ENCODE measurements around the gene MGLL.
A peak's percentile ranks its signal among the peaks of the same experiment; 100 is the strongest.

The MGLL gene

DNA sequence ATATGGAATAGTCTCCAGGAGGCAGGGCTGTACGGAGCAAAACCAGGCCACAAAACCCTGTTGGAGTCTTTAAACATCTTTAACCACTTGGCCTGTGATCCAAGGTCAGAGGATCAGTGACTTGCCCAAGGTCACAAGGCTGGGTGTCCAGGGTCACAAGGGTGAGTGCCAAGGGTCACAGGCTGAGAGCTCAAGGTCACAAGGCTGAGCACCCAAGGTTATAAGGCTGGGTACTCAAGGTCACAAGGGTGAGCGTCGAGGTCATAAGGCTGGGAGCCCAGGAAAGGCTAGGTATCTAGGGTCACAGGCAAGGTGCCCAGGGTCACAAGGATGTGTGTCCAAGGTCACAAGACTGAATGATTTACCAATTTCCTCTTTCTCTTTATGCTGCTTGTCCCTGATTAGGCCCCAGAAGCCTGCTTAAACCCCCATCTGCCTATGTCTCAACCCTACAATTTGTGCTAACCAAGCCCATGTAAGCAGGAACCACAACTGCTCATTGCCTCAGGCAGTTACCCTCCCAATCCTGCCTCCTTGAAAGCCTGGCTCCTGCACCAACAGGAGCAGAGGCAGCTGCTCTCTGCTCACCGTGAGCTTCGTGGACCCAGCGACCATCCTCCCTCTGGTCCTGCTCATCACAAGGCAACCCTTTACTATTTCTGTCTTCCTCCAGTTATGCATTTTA lies 51.5 kb downstream of the MGLL start:
- no peak for DNase-seq

DNA sequence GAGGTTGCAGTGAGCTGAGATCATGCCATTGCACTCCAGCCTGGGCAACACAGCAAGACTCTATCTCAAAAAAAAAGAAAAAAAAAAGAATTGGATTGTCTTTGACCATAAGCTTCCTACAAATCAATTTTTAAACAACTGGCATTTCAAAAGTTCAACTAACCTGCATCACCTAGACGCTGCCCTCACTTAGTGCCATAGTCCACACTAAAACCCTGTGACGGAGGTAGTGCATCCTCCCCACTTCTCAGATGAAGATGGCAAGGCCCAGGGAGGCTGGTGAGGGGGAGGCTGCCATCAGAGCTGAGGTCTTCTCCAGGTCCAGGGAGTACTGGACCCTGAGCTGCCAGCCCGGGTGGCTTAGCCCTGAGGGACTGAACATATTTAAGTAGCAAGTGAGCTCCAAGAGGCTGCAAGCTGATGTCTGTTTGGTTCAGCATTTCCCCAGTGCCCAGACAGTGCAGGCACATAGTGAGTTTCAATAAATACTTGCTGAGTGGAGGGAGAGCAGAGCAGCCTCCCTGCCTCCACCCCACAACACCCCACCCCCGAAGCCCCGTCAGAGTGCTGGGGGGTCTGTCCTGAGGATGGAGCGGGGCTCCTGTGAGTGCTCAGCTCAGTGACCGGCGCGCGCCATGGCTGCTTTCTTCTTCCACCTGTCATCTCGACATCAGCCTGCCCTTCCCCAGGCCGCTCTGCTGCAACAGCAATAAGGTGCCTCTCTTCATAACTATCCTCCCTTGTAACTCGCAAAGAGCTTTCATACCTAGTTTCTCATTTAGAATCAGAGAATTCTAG lies 52.8 kb downstream of the MGLL start:
- DNase-seq = no peak

DNA sequence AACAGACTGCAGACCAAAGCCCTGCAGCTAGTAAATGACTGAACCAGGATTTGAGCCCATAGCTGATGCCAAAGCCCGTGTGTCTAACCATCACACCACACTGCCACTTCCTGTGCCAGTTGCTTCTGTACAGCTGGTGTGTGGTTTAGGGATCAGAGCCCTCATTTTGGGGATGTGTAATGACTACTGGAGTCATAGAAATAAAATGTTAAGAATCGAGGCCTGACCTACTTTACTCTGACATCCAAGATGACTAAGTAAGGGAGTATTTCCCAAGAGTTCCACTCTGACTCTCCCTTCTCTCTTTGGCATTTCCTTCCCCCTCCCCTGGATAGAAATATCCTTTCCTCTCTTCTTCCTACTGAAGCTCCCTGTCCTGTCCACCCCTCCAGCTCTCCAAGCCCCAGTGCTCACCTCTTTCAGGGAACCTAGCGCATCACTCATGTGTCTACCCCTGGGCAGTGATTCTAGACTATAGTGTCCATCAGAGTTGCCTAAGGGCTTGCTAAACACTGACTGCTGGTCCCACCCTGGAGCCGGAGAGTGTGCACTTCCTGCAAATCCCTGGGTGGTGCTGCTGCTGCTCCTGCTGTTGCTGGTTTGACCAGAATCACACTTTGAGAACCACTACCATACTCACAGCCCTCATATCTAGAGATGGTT lies 53.8 kb downstream of the MGLL start:
- peak; percentile 84 for DNase-seq

DNA sequence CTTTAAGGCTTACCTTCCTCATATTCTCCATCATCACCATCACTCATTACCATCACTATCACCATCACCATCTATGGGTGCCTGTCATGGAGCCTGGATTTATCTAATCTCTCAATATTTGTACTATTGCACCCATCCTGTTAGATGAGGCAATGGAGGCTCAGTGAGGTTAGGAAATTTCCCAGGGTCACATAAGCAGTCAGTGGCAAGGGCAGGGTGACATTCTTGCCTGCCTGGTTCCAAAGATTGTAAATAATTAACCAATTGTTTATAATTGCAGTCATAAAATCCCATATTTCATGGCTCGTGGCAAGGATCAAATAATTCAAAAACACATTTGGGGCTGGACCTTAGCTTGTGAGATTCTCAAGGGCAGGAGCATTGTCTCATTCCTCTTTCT lies 55.2 kb downstream of the MGLL start:
- DNase-seq = no peak

- no peak for DNase-seq
These were observed 56.6 kb downstream of the MGLL start for GRCh38 chr3:127765735-127766134.

GRCh38 chr3:127764841-127765362 lies 57.4 kb downstream of the MGLL start:
- no peak for DNase-seq

GRCh38 chr3:127764301-127764700 lies 58.0 kb downstream of the MGLL start:
- DNase-seq = no peak

DNA sequence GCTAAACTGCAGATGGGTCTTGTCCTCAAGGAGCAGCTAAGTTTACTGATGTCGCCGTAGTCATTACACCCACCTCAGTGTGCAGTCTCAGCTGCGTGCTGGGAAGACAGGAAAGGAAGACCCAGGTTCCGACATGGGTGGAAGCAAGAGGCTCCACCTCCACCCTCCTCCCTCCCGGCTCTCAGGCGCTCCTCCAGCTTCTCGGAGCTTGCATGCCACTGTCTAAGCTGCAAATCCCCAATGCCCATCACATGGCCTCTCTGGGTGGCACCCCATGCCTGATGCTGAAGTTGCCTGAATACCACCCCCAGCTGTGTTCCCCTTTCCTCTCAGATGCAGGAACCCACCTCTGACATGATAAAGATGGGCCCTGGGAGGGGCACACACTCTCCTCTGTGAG lies 58.5 kb downstream of the MGLL start:
- DNase-seq = no peak

GRCh38 chr3:127763337-127763736 lies 59.0 kb downstream of the MGLL start:
- no peak for DNase-seq

GRCh38 chr3:127762787-127763105 lies 59.6 kb downstream of the MGLL start:
- DNase-seq = no peak

DNA sequence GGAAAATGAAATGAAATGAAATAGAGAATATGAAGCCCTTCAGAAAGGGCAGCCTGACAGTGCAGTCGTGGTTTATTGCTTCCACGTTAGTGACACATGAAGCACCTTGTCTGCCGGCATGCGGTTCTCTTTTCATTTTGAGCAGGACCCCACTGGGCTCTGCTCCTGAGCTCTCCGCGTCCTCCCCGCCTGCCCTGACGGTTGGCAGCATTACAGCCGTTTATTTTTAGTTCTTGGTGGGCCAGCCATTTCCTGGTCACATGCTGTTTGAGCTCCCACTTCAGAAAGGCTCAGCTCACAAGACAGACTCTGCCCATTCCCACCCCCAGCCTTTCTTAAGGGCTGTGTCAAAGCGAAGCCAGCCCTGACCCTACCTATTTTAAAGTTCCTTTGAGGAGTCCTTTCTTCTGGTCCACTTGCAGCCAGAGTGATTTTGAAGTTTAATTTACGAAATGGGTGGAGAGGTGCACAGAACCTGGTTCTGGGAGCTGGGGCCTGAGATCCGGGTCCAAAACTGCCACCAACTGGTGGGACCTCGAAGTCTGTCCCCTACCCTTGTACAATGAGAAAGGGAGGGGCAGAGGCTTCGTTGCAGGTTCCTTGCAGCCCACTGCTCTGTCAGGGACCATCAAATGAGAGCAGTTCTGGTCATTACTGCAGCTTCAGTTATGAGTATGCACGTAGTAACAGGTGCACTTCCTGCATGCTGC lies 60.1 kb downstream of the MGLL start:
- DNase-seq = no peak

- no peak for DNase-seq
These were observed 60.9 kb downstream of the MGLL start for GRCh38 chr3:127761441-127761801.

GRCh38 chr3:127760791-127761440 lies 61.4 kb downstream of the MGLL start:
- DNase-seq = no peak

- no peak for DNase-seq
These were observed 62.0 kb downstream of the MGLL start for GRCh38 chr3:127760361-127760760.

DNA sequence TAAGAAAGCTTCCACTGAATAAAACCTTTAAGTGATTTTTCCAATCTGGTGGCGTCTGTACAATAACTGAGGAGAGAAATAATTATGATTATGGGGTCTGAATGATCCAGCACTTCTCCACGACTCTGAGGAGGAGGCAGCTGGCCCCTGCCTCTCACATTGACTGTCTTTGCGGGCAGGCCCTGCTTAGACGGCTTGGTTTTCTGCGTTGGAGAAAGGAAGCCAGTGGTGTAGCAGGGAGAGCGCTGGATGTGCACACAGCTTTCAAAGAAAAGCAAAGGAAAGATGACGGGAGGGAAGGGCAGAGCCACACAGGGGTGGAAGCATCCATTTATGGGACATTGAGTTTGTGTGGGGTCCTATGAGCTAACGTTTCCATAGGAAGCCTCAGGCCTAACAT lies 62.5 kb downstream of the MGLL start:
- no peak for DNase-seq

DNA sequence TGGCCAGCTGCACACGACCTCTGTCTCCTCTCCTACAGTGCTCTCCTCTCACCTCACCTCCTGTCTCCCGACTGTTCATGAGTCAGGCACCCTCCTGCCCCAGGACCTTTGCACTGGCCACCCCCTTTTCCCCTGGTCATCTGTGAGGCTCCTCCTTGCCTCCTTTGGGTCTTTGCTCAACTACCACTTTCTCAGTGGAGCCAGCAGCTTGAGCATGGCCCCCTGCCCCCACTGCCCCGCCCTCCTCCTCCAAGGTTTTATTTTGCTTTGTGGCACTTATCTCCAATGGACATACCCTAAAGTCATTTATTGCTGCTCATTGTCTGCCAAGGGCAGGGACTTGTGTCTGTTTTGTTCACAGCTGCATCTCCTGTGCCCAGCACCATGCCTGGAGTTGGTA lies 64.3 kb downstream of the MGLL start:
- DNase-seq = no peak

DNA sequence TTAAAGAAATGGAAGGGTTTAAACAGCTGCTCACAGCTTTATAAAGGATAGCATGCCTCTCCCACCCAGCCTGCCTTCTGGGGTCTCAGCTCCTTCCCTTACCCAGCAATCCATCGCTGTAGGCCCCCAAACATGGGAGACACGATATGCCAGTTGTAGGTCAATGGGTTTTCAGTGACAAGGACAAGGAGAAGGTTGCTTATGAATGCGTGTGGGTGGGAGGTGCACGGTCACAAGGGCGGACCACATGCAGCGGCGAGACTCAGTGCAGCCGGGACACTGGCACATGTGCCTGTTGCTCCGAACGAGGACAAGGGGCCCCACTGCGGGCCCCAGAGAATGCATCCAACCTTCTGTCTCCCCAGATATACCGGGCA lies 67.0 kb downstream of the MGLL start:
- DNase-seq = no peak

DNA sequence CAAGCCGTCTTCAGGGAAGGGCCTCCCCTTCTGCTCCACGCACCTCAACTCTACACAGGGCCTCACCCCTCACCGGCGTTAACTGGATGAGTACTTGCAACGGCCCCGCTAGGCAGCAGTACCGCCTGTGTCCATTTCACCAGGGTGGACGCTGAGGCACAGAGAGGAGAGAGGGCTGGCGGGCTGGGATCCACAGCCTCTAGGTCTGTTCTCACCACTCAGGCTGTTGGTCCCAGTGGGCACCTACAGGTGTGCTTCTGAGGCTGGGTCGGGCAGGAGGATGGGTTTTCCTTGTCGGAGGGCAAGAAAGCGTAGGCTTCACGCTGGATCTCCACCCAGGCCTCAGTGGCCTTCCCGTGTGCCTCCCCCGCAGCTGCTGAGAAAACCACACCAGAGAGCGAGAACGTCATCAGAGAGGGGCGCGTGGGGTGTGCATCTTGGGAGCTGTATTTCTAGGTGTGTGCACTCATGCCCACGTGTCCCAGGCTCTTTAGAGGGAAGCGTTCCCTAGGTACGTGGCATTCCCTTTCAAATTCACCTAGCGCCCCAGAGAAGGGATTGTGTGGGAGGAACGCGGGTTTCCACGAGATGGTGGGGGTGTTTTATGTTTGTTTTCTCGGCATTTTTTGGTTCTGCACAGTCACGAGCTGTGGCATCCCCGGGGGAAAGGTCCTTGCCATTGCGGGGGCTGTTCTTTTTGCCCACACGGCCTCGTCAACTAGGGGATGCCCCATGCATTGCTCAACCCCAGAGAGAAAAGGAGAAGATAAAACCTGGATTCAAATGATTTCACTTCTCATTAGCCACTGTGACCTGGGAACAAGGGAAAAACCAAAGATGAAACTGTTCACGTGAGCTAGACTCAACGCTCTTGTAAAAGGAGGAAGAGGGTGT lies 67.7 kb downstream of the MGLL start:
- DNase-seq = no peak

DNA sequence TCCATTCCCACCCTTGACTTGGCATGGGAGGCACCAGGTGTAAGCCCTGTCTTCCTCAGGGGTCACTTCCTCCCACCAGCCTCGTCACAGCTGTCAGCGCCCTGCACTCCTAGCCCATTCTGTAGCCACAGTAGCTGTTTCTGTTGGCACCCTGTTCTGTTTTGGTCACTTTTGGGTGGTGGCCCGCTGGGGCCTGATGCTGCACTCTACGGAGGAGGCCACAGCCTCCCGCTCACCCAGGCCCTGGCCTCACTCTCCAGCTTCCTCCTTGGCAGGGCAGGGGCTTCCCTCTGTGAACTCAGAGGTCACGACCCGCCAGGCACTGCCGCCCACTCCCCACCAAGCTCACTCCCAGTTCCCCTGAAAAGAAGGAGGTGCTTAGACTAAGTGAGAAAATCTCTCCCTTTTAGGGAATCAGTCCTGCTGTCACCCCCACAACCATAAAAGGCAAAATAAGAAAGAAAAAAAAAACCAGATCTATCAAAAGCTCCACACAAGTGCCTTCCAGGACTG lies 68.4 kb downstream of the MGLL start:
- no peak for DNase-seq

- no peak for DNase-seq
These were observed 69.0 kb downstream of the MGLL start for GRCh38 chr3:127753338-127753737.

GRCh38 chr3:127751782-127752181 lies 70.5 kb downstream of the MGLL start:
- DNase-seq = no peak

DNA sequence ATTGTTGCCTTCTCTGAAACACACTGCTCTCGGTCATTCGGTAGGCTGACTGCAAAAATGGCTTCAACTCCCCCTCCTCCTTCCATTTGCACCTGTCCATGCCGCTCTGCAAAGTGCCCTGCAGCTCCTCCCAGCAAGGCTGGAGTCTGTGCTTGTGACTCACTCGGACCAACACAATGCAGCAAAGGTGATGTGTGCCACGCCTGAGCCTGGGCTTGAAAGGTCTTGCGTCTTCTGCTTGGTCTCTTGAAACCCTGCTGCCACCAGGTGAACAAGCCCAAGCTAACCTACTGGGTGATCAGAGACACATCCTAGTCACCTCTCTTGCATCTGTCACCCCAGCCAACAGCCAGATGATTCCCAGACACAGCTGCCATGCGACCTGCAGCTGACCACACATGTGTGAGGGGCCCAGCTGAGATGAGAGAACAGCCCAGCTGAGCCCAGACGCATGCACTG lies 71.1 kb downstream of the MGLL start:
- no peak for DNase-seq

All from amniotic stem cell (primary cell).